ENCODE results near the gene MYH14. TPM values are rescaled to one million over a fixed set of nuclear protein-coding genes. Genes with fewer than 3 reads are reported as not detected.

Gene MYH14
- total RNA-seq, result 66.0 TPM

- peak; percentile 66 for ATAC-seq
Measured at GRCh38 chr19:50203281-50204080, at the start of gene MYH14. TSS of gene MYH14 (plus strand) at chr19:50203622. CDS start at chr19:50210366, 6,744 bp downstream.

- no peak for ATAC-seq
Measured at GRCh38 chr19:50154529-50154928, 48.9 kb upstream of the MYH14 start.

- ATAC-seq, result no peak
Measured at GRCh38 chr19:50155520-50156109, 47.8 kb upstream of the MYH14 start.

- ATAC-seq, result no peak
Measured at GRCh38 chr19:50158577-50158976, 44.8 kb upstream of the MYH14 start.

- ATAC-seq, result no peak
Measured at GRCh38 chr19:50159078-50159477, 44.3 kb upstream of the MYH14 start.

- ATAC-seq, result no peak
Measured at GRCh38 chr19:50162988-50163387, 40.4 kb upstream of the MYH14 start, which contains the start of gene IZUMO2. TSS of gene IZUMO2 (minus strand) at chr19:50163281. CDS start at chr19:50163194, 87 bp downstream.

- peak; percentile 48 for ATAC-seq
Measured at GRCh38 chr19:50167314-50167721, 36.1 kb upstream of the MYH14 start.

GRCh38 chr19:50171752-50172151 lies 31.7 kb upstream of the MYH14 start:
- no peak for ATAC-seq

GRCh38 chr19:50172726-50173125 lies 30.7 kb upstream of the MYH14 start:
- ATAC-seq, result no peak

GRCh38 chr19:50173127-50173526 lies 30.3 kb upstream of the MYH14 start:
- ATAC-seq, result no peak

GRCh38 chr19:50174100-50174793 lies 29.2 kb upstream of the MYH14 start:
- no peak for ATAC-seq

GRCh38 chr19:50175924-50176323 lies 27.5 kb upstream of the MYH14 start:
- ATAC-seq, result no peak

GRCh38 chr19:50176775-50177174 lies 26.6 kb upstream of the MYH14 start:
- ATAC-seq, result no peak

- ATAC-seq, result no peak
Measured at GRCh38 chr19:50178320-50178719, 25.1 kb upstream of the MYH14 start.

GRCh38 chr19:50178859-50179537 lies 24.4 kb upstream of the MYH14 start:
- peak; percentile 63 for ATAC-seq

- peak; percentile 54 for ATAC-seq
Measured at GRCh38 chr19:50181121-50181520, 22.3 kb upstream of the MYH14 start.

GRCh38 chr19:50184196-50184595 lies 19.2 kb upstream of the MYH14 start:
- no peak for ATAC-seq

GRCh38 chr19:50187937-50188336 lies 15.5 kb upstream of the MYH14 start:
- no peak for ATAC-seq

- ATAC-seq, result no peak
Measured at GRCh38 chr19:50189331-50189730, 14.1 kb upstream of the MYH14 start.

GRCh38 chr19:50190439-50190891 lies 13.0 kb upstream of the MYH14 start:
- ATAC-seq, result peak; percentile 55

GRCh38 chr19:50191216-50191615 lies 12.2 kb upstream of the MYH14 start:
- no peak for ATAC-seq

- no peak for ATAC-seq
Measured at GRCh38 chr19:50192463-50193211, 10.8 kb upstream of the MYH14 start.
